NCI-H69 (cell line): Measurements from ENCODE around the gene BHLHA15.

Source experiments
- DNase-seq: peaks from one replicate; lab custom pipeline; 2025; lab: John Stamatoyannopoulos, UW

Gene BHLHA15

GRCh38 chr7:98187138-98187502, 24.1 kb upstream of the BHLHA15 start:
- no peak for DNase-seq

DNA sequence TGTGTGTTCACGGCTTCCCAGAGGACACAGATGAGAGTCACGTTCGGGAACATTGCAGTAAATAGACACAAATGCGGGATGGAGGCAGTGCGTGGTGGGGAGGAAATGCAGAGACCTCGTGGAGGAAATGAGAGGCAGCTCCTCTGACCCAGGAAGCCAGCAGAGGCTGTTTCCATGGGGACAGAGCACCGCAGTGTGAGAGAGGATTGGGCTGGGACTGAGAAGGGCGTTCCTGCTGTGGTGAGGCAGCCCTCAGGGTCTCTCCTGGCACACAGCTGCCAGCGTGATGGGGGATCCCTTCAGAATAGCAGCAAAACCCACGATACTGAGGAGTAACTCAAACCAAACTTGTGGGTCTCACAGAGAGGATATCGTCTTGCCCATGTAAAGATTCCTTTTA, 21.7 kb upstream of the BHLHA15 start:
- no peak for DNase-seq

GRCh38 chr7:98191668-98192431, 19.4 kb upstream of the BHLHA15 start:
- DNase-seq = no peak

GRCh38 chr7:98192781-98193457, 18.3 kb upstream of the BHLHA15 start:
- DNase-seq = no peak

GRCh38 chr7:98193474-98194180, 17.6 kb upstream of the BHLHA15 start:
- DNase-seq = no peak

DNA sequence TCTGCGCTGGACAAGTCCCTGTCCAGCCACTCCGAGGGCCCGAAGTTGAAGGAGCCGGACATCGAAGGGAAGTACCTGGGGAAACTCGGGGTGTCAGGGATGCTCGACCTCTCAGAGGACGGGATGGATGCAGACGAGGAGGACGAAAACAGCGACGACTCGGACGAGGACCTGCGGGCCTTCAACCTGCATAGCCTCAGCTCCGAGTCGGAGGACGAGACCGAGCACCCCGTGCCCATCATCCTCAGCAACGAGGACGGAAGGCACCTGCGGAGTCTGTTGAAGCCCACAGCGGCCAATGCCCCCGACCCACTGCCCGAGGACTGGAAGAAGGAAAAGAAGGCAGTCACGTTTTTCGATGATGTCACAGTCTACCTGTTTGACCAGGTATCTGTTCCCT, 17.1 kb upstream of the BHLHA15 start:
- DNase-seq = no peak

DNA sequence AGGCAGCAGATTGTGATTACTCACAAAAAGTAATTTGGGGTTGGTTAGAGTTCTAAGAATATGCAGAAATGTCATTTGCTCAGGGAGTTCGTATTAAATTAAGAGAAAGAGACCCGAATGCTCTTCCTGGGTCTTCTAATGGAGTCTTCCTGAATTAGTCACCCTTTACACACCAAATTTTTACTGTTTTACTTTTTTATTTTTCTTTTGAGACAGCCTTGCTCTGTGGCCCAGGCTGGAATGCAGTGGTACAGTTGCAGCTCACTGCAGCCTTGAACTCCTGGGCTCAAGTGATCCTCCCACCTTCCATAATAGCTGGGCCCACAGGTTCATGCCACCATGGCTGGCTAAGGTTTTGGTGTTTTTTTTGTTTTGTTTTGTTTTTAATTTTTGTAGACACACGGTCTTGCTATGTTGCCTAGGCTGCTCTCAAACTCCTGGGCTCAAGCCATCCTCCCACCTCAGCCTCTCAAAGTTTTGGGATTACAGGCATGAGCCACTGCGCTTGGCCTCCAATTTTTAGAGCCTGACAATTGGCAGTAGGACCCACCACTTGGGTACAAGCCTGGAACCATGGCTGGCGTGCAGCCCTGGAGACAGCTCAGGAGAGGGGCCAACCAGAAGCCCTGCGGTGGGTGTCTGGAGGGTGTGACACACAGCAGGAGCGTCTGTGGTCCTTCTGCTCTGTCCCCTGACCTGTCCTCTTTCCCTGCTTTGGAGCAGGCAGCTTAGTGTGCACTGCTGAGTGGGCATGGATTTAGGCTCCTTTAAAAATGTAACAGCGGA, 16.4 kb upstream of the BHLHA15 start:
- no peak for DNase-seq

- DNase-seq = no peak
These were observed 14.3 kb upstream of the BHLHA15 start for GRCh38 chr7:98196706-98197605.

- no peak for DNase-seq
These were observed 12.1 kb upstream of the BHLHA15 start for GRCh38 chr7:98199131-98199530.

- no peak for DNase-seq
These were observed 10.9 kb upstream of the BHLHA15 start for GRCh38 chr7:98200364-98200763.

- no peak for DNase-seq
These were observed 8.7 kb upstream of the BHLHA15 start for GRCh38 chr7:98202367-98203195.

- DNase-seq = no peak
These were observed 7.8 kb upstream of the BHLHA15 start for GRCh38 chr7:98203261-98203963.

GRCh38 chr7:98203964-98204605, 7.2 kb upstream of the BHLHA15 start:
- DNase-seq = no peak

DNA sequence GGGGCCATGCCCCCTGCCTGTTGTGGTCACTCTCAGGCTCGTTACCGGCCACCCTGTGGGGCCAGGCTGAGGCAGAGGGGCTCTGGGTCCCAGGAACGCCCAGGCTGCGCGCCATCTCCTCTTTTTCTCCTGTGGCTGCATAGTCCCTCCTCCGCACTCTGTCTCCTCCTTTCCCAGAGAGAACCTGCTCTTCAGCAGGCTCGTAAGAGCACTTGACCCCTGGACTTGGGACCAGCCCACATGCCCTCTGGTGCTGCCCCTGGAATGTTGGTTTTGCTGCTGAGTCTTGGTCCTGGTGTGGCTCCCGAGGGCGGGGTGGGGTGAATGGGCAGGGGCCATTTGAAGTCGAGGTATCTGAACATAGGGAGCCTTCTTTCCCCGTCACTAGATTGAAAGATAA, 6.6 kb upstream of the BHLHA15 start:
- no peak for DNase-seq

- DNase-seq = no peak
These were observed 5.9 kb upstream of the BHLHA15 start for GRCh38 chr7:98205162-98205845.

GRCh38 chr7:98206451-98207330, 4.5 kb upstream of the BHLHA15 start:
- no peak for DNase-seq

DNA sequence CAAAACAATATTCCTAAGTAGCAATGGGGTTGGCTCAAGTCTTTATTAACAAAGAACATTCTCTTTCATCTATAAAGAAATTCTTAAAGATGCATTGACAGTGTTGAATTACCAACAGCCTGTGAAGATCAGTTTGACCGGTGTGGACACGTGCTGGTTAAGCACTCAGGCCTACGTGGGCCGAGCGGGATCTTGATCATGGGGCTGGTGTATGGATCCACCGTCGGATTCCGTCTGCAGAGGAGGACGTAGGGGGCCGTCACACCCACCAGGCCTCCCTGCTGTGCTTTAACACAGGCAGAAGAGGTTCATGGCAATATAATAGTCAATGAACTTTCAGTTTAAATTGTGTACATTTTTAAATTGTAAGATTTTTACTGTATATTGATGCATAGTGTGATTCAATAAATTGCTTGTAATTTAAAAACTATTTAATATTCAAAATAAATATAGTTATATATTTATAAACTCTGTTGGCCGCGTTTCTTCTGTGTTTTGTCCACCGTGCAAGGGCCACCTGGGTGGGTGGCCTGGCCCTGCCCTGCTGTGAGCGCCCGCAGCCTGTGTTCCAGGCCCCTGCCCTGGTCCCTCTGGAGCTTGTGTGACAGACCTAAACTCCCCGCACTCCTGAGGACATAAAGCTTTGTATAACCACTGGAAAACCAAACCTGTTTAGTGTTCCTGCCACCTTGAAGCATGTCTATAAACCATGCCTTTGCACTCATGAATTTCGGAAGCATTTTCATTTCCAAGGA, 1.9 kb upstream of the BHLHA15 start:
- DNase-seq = no peak
